Measurements from ENCODE around the gene DNAJC30. TPM values are rescaled to one million over a fixed set of nuclear protein-coding genes. Genes with fewer than 3 reads are reported as not detected.

Gene DNAJC30
- total RNA-seq, 4 donors from 2014 or later: 2.6 to 7.3 (median 3.4) TPM

DNA sequence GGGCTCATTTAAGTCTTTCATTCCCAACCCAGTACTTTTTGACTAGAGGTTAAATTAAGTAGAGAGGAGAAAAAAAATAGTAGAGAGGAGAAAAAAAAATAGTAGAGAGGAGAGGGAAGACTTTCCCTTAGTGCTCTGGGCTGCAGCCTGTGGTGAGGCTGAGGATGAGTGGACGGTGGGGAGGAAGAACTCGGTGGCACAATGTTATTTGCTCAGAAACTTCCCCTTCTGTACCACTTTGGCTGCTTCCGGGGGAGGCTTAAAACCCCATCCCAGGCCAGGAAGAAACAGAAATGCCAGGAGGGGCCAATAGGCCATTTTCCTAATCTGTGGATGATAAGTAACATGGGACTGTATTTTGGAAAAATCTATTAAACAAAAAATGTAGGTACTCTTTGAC lies 44.3 kb downstream of the DNAJC30 start:
- TF ChIP-seq, protein P1, sequence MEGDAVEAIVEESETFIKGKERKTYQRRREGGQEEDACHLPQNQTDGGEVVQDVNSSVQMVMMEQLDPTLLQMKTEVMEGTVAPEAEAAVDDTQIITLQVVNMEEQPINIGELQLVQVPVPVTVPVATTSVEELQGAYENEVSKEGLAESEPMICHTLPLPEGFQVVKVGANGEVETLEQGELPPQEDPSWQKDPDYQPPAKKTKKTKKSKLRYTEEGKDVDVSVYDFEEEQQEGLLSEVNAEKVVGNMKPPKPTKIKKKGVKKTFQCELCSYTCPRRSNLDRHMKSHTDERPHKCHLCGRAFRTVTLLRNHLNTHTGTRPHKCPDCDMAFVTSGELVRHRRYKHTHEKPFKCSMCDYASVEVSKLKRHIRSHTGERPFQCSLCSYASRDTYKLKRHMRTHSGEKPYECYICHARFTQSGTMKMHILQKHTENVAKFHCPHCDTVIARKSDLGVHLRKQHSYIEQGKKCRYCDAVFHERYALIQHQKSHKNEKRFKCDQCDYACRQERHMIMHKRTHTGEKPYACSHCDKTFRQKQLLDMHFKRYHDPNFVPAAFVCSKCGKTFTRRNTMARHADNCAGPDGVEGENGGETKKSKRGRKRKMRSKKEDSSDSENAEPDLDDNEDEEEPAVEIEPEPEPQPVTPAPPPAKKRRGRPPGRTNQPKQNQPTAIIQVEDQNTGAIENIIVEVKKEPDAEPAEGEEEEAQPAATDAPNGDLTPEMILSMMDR (IDR thresholded peaks at IDR 0.05; ENCODE audit: low read depth): no peak

DNA sequence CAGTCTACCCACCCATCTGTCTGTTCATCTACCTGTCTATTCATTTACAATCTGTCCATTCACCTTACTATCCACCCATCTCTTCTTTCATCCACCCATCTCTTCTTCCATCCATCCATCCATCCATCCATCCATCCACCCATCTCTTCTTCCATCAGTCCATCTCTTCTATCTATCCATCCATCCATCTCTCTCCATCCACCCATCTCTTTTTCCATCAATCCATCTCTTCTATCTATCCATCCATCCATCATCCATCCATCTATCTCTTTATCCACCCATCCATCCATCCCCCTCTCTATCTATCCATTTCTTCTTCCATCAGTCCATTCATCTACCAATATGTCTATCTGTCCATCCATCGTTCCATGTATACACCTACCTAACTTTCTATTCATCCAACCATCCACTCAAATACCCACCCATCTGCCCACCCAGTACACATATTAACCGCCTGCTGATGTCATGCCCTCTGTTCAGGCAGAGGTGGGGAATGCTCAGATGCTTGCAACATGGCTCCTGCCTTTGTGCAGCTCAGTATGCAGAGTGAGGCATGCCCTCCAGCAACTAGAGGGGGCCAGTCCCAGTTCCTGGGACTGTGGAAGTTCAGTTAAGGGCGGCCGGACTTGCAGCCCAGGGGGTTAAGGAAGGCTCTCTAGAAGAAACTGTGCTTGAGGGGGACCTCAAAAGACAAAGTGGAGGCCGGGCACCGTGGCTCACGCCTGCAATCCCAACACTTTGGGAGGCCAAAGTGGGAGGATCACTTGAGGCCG lies 47.6 kb downstream of the DNAJC30 start:
- TF ChIP-seq, protein P1 (IDR thresholded peaks at IDR 0.05; ENCODE audit: low read depth): no peak

DNA sequence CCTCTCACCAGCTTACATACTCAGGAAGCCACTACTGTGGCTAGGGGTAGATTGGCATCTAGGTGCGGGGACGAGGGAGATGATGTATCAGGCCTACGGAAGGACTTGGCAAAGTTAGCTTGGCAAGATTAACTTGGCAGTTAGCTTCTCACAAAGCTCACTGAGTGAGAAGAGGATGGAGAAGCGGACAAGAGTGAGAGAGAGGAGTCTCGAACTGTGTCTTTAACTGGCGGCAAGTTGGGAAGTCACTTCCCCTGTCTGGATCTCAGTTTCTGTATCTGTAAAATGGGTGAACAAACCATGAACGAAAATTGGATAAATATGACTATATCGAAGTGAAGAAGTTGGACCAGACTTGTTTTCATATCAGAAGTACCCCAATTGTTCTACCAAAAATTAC lies 49.4 kb downstream of the DNAJC30 start:
- TF ChIP-seq, protein P1 (IDR thresholded peaks at IDR 0.05; ENCODE audit: low read depth): no peak

DNA sequence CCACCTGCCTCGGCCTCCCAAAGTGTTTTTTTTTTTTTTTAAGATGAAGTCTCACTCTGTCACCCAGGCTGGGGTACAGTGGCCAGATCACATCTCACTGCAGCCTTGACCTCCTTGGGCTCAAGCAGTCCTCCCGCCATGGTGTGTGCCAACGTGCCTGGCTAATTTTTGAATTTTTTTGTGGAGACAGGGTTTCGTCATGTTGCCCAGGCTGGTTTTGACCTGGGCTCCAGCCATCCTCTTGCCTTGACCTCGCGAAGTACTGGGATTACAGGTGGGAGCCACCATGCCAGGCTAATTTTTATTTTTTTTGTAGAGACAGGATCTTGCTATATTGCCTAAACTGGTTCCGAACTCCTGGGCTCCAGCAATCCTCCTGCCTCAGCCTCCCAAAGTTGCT lies 49.9 kb downstream of the DNAJC30 start:
- TF ChIP-seq, protein P1 (IDR thresholded peaks at IDR 0.05; ENCODE audit: low read depth): no peak

DNA sequence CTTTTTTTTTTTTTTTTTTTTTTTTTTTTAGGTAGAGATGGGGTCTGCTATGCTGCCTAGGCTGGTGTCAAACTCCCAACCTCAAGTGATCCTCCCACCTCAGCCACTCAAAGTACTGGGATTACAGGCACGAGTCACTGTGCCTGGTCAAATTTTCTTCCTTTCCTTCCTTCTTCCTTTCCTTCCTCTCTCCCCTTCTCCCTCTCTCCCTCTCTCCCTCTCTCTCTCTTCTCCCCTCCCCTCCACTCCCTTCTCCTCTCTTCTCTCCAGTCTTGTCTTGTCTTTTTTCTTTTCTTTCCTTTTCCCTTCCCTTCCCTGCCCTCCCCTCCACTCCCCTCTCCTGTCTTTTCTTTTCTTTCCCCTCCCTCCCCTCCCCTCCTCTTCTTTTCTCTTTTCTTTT lies 51.7 kb downstream of the DNAJC30 start:
- TF ChIP-seq, protein P1 (IDR thresholded peaks at IDR 0.05; ENCODE audit: low read depth): no peak

Small RNA genes lying within 50 kb of the gene (small RNA-seq; reads per million reads assigned to genes)
- gene MIR4284: not detected
- not detected for gene RN7SL265P

Other genes starting within 250 kb of the DNAJC30 start
- 1 to 10 TPM in 3 of 4 donors, under 1 TPM in 1; 0.98 to 2.4 (median 1.9) TPM for gene FZD9, start 249.7 kb downstream of the DNAJC30 start, total RNA-seq
- 10 to 100 TPM; 51.3 to 62.8 (median 59.9) TPM for gene BAZ1B, start 161.2 kb downstream of the DNAJC30 start, total RNA-seq
- gene BCL7B, start 125.8 kb downstream of the DNAJC30 start, total RNA-seq: 10 to 100 TPM; 61.0 to 91.4 (median 69.0) TPM
- gene TBL2, start 104.9 kb downstream of the DNAJC30 start, total RNA-seq: 10 to 100 TPM; 32.3 to 43.0 (median 37.1) TPM
- 100 to 1,000 TPM in 2 of 4 donors, 10 to 100 TPM in 2; 38.6 to 385 (median 85.1) TPM for gene MLXIPL, start 58.9 kb downstream of the DNAJC30 start, total RNA-seq
- 1 to 10 TPM in 3 of 4 donors, not detected in 1; 2.6 to 3.7 (median 3.3) TPM for gene VPS37D, start 15.6 kb downstream of the DNAJC30 start, total RNA-seq
- 10 to 100 TPM; 24.0 to 41.1 (median 32.8) TPM for gene BUD23, start 144 bp upstream of the DNAJC30 start, total RNA-seq
- 10 to 100 TPM in 1 of 4 donors, 1 to 10 TPM in 3; 2.2 to 12.2 (median 3.4) TPM for gene STX1A, start 36.2 kb upstream of the DNAJC30 start, total RNA-seq
- 10 to 100 TPM in 2 of 4 donors, 1 to 10 TPM in 2; 8.5 to 13.8 (median 11.5) TPM for gene ABHD11, start 55.3 kb upstream of the DNAJC30 start, total RNA-seq
- not detected for gene CLDN3, start 86.8 kb upstream of the DNAJC30 start, total RNA-seq
- 1 to 10 TPM in 2 of 4 donors, under 1 TPM in 1, not detected in 1; 0.68 to 3.5 (median 1.3) TPM for gene CLDN4, start 147.5 kb upstream of the DNAJC30 start, total RNA-seq
- 1 to 10 TPM; 2.1 to 7.9 (median 2.4) TPM for gene METTL27, start 159.1 kb upstream of the DNAJC30 start, total RNA-seq
- gene TMEM270, start 177.7 kb upstream of the DNAJC30 start, total RNA-seq: not detected

Data from subcutaneous adipose tissue (tissue), 4 donors.